Mesendoderm (in vitro differentiated cells): ENCODE results near the gene NRG3.

Source experiments
- DNase-seq: peaks from one replicate; pipeline ENCODE4 v3.0.0; 2013
- H2AK5ac ChIP-seq: 2 replicates; pipeline ENCODE4 v1.6.1; 2013; ENCODE audit warnings: low read length, inconsistent platforms
- H2BK120ac ChIP-seq: 2 replicates; pipeline ENCODE4 v1.6.1; 2013; ENCODE audit warnings: low read depth, mild to moderate bottlenecking, low read length, moderate library complexity, mixed read lengths
- H2BK15ac ChIP-seq: replicated peaks from 2 replicates; pipeline ENCODE4 v1.6.1; 2013; ENCODE audit warnings: low read depth, mild to moderate bottlenecking, moderate library complexity
- H2BK5ac ChIP-seq: 2 replicates; pipeline ENCODE4 v1.6.1; 2013; ENCODE audit warnings: low read length, inconsistent platforms
- H3K18ac ChIP-seq: 2 replicates; pipeline ENCODE4 v1.6.1; 2013; ENCODE audit warnings: mild to moderate bottlenecking, low read length, mixed read lengths
- H3K23ac ChIP-seq: one replicate; pipeline ENCODE4 v1.6.1; 2013; ENCODE audit warnings: low read length
- H3K27ac ChIP-seq: 2 replicates; pipeline ENCODE4 v1.5.1; 2013; ENCODE audit warnings: low read depth, mild to moderate bottlenecking, inconsistent platforms, low read length, moderate library complexity
- H3K27me3 ChIP-seq: 2 replicates; pipeline ENCODE4 v1.6.1; 2013; ENCODE audit warnings: low read length, control low read depth, mild to moderate bottlenecking, inconsistent platforms; ENCODE audit not compliant: insufficient read depth, poor library complexity
- H3K36me3 ChIP-seq: 2 replicates; pipeline ENCODE4 v1.6.1; 2013; ENCODE audit warnings: low read length, inconsistent platforms; ENCODE audit not compliant: control insufficient read depth, insufficient read depth
- H3K4ac ChIP-seq: one replicate; pipeline ENCODE4 v1.6.1; 2013; ENCODE audit warnings: low read depth, mild to moderate bottlenecking, low read length, moderate library complexity
- H3K4me1 ChIP-seq: 2 replicates; pipeline ENCODE4 v1.6.1; 2013; ENCODE audit warnings: low read depth, low read length, inconsistent platforms; ENCODE audit not compliant: control insufficient read depth
- H3K4me2 ChIP-seq: 2 replicates; pipeline ENCODE4 v1.6.1; 2013; ENCODE audit warnings: low read length
- H3K4me3 ChIP-seq: 2 replicates; pipeline ENCODE4 v1.5.1; 2013; ENCODE audit warnings: mild to moderate bottlenecking, low read length
- H3K56ac ChIP-seq: one replicate; pipeline ENCODE4 v1.6.1; 2013; ENCODE audit warnings: low read length
- H3K79me1 ChIP-seq: 2 replicates; pipeline ENCODE4 v1.6.1; 2013; ENCODE audit warnings: low read length, inconsistent platforms
- H3K79me2 ChIP-seq: 2 replicates; pipeline ENCODE4 v1.6.1; 2013; ENCODE audit warnings: mild to moderate bottlenecking, low read length; ENCODE audit not compliant: control insufficient read depth, insufficient read depth
- H3K9ac ChIP-seq: 2 replicates; pipeline ENCODE4 v1.6.1; 2013; ENCODE audit warnings: low read length, inconsistent platforms
- H4K5ac ChIP-seq: one replicate; pipeline ENCODE4 v1.6.1; 2013; ENCODE audit warnings: low read length
- H4K8ac ChIP-seq: one replicate; pipeline ENCODE4 v1.6.1; 2013; ENCODE audit warnings: low read depth, mild to moderate bottlenecking, control low read depth, low read length, moderate library complexity
- WGBS: extraction: QIAGEN DNeasy Blood & Tissue Kit; methylation state at CpG from one replicate; pipeline ENCODE4 v1.1.7; 2013; ENCODE audit warnings: low lambda C conversion rate, missing lambda C conversion rate; ENCODE audit not compliant: insufficient coverage; ENCODE audit errors: extremely low coverage; 5-methylcytosine and 5-hydroxymethylcytosine counted together

The NRG3 gene

GRCh38 chr10:82515256-82515655 lies 640.3 kb downstream of the NRG3 start:
- Histone ChIP-seq H4K8ac (no peak overlapping the region), H3K79me1 (no peaks in the 10 kb centered on the region), H3K27me3 (no peaks in the 10 kb centered on the region), H2BK120ac (no peak overlapping the region), H3K18ac (no peak overlapping the region), H3K4me3 (no peak overlapping the region), H3K56ac (no peak overlapping the region), H3K27ac (no peak overlapping the region), H2AK5ac (no peak overlapping the region), H3K4me1 (no peaks in the 10 kb centered on the region), H3K79me2 (no peaks in the 10 kb centered on the region), H2BK15ac (no peak overlapping the region), H3K23ac (no peak overlapping the region), H3K4ac (no peak overlapping the region), H4K5ac (no peak overlapping the region), H3K36me3 (no peaks in the 10 kb centered on the region), H3K4me2 (no peak overlapping the region), H2BK5ac (no peak overlapping the region), H3K9ac (no peak overlapping the region)
- WGBS = no CpG with 5 or more reads among the region's 1 CpG
- DNase-seq = no peak

GRCh38 chr10:82529062-82529461 lies 654.1 kb downstream of the NRG3 start:
- Histone ChIP-seq H3K27me3 (no peaks in the 10 kb centered on the region), H2BK15ac (no peak overlapping the region), H4K8ac (no peak overlapping the region), H3K4me3 (no peak overlapping the region), H3K36me3 (no peaks in the 10 kb centered on the region), H3K27ac (no peak overlapping the region), H2BK5ac (no peak overlapping the region), H3K79me2 (no peaks in the 10 kb centered on the region), H3K9ac (no peak overlapping the region), H2BK120ac (no peak overlapping the region), H4K5ac (no peak overlapping the region), H3K4ac (no peak overlapping the region), H3K23ac (no peak overlapping the region), H3K79me1 (no peaks in the 10 kb centered on the region), H2AK5ac (no peak overlapping the region), H3K4me2 (no peak overlapping the region), H3K56ac (no peak overlapping the region), H3K4me1 (no peaks in the 10 kb centered on the region), H3K18ac (no peak overlapping the region)
- WGBS = no CpG with 5 or more reads among the region's 4 CpGs
- DNase-seq = no peak

GRCh38 chr10:82535457-82535856 lies 660.5 kb downstream of the NRG3 start:
- WGBS = no CpG with 5 or more reads among the region's 3 CpGs
- no peak overlapping the region for H2BK5ac ChIP-seq

GRCh38 chr10:82536668-82537067 lies 661.7 kb downstream of the NRG3 start:
- H3K27me3 ChIP-seq = no peaks in the 10 kb centered on the region
- H3K79me2 ChIP-seq = no peaks in the 10 kb centered on the region
- no peak overlapping the region for H3K18ac ChIP-seq
- H3K4ac ChIP-seq = no peak overlapping the region
- H4K5ac ChIP-seq = no peak overlapping the region
- no peak overlapping the region for H3K9ac ChIP-seq
- no peak overlapping the region for H3K4me2 ChIP-seq
- H4K8ac ChIP-seq = no peak overlapping the region
- H3K27ac ChIP-seq = no peak overlapping the region
- no peaks in the 10 kb centered on the region for H3K79me1 ChIP-seq
- no peak overlapping the region for H2AK5ac ChIP-seq
- H3K4me1 ChIP-seq = no peaks in the 10 kb centered on the region
- no peak overlapping the region for H3K23ac ChIP-seq
- H2BK5ac ChIP-seq = no peak overlapping the region
- H2BK15ac ChIP-seq = no peak overlapping the region
- H3K4me3 ChIP-seq = no peak overlapping the region
- no peak overlapping the region for H3K56ac ChIP-seq
- no peak overlapping the region for H2BK120ac ChIP-seq
- DNase-seq = no peak
- no peaks in the 10 kb centered on the region for H3K36me3 ChIP-seq

More at GRCh38 chr10:82535457-82535856, 660.5 kb downstream of the NRG3 start:
- H2BK120ac ChIP-seq = no peak overlapping the region
- no peaks in the 10 kb centered on the region for H3K79me1 ChIP-seq
- no peak overlapping the region for H3K4me3 ChIP-seq
- no peak overlapping the region for H3K18ac ChIP-seq
- no peak overlapping the region for H2AK5ac ChIP-seq
- no peak overlapping the region for H3K23ac ChIP-seq
- H3K79me2 ChIP-seq = no peaks in the 10 kb centered on the region
- H2BK15ac ChIP-seq = no peak overlapping the region
- H3K4me1 ChIP-seq = no peaks in the 10 kb centered on the region
- no peak for DNase-seq
- no peak overlapping the region for H4K5ac ChIP-seq
- no peak overlapping the region for H3K4me2 ChIP-seq
- H3K27me3 ChIP-seq = no peaks in the 10 kb centered on the region
- no peak overlapping the region for H3K27ac ChIP-seq
- H3K36me3 ChIP-seq = no peaks in the 10 kb centered on the region
- H4K8ac ChIP-seq = no peak overlapping the region
- H3K4ac ChIP-seq = no peak overlapping the region
- no peak overlapping the region for H3K9ac ChIP-seq
- H3K56ac ChIP-seq = no peak overlapping the region

GRCh38 chr10:82538272-82538671 lies 663.3 kb downstream of the NRG3 start:
- no CpG with 5 or more reads among the region's 1 CpG for WGBS

GRCh38 chr10:82543631-82544030 lies 668.6 kb downstream of the NRG3 start:
- H3K4me1 ChIP-seq = no peaks in the 10 kb centered on the region
- no CpG with 5 or more reads among the region's 2 CpGs for WGBS

More at GRCh38 chr10:82538272-82538671, 663.3 kb downstream of the NRG3 start:
- Histone ChIP-seq H2AK5ac (no peak overlapping the region), H3K4me3 (no peak overlapping the region), H3K18ac (no peak overlapping the region), H3K4me1 (no peaks in the 10 kb centered on the region), H4K5ac (no peak overlapping the region), H2BK120ac (no peak overlapping the region), H3K36me3 (no peaks in the 10 kb centered on the region), H2BK15ac (no peak overlapping the region), H3K27me3 (no peaks in the 10 kb centered on the region), H3K79me1 (no peaks in the 10 kb centered on the region), H3K56ac (no peak overlapping the region), H2BK5ac (no peak overlapping the region), H3K4me2 (no peak overlapping the region), H3K27ac (no peak overlapping the region), H3K4ac (no peak overlapping the region), H3K79me2 (no peaks in the 10 kb centered on the region), H3K23ac (no peak overlapping the region), H4K8ac (no peak overlapping the region), H3K9ac (no peak overlapping the region)
- no peak for DNase-seq

More at GRCh38 chr10:82543631-82544030, 668.6 kb downstream of the NRG3 start:
- Histone ChIP-seq H3K56ac (no peak overlapping the region), H4K8ac (no peak overlapping the region), H3K27me3 (no peaks in the 10 kb centered on the region), H3K9ac (no peak overlapping the region), H2BK15ac (no peak overlapping the region), H2BK5ac (no peak overlapping the region), H4K5ac (no peak overlapping the region), H3K36me3 (no peaks in the 10 kb centered on the region), H3K23ac (no peak overlapping the region), H3K27ac (no peak overlapping the region), H3K79me1 (no peaks in the 10 kb centered on the region), H3K4me2 (no peak overlapping the region), H3K18ac (peak overlapping the region; percentile 68), H2BK120ac (no peak overlapping the region), H2AK5ac (no peak overlapping the region), H3K79me2 (no peaks in the 10 kb centered on the region), H3K4ac (no peak overlapping the region), H3K4me3 (no peak overlapping the region)
- no peak for DNase-seq
